Natural killer cell (primary cell): ENCODE data around the gene CHST9. TPM values are rescaled to one million over a fixed set of nuclear protein-coding genes. Genes with fewer than 3 reads are reported as not detected.

Experiments used
- ATAC-seq, 3 donors: fragments of 150-1000 bp in 2 of 3; fragments of 200-7000 bp in 1 of 3; cut with Tn5 transposase; 1 replicate in 1 of 3; 2 replicates in 2 of 3; pipeline ENCODE4 v1.10.0; 2021; ENCODE audit warnings: mild to moderate bottlenecking in 2 of 3, moderate library complexity in 2 of 3
- DNase-seq, 2 donors: peaks; one replicate each; pipeline versions ENCODE4 v3.0.0 to v3.0.0-alpha.2; 2013 to 2021; ENCODE audit warnings: mixed read lengths in 1 of 2
- H3K27ac ChIP-seq: one replicate; pipeline ENCODE4 v1.5.1; 2013; ENCODE audit warnings: mild to moderate bottlenecking, low read length
- H3K27me3 ChIP-seq: one replicate; pipeline ENCODE4 v1.6.1; 2013; ENCODE audit warnings: low read length; ENCODE audit not compliant: control insufficient read depth, insufficient read depth
- H3K36me3 ChIP-seq: one replicate; pipeline ENCODE4 v1.6.1; 2013; ENCODE audit warnings: low read length; ENCODE audit not compliant: control insufficient read depth, insufficient read depth
- H3K4me1 ChIP-seq: one replicate; pipeline ENCODE4 v1.6.1; 2013; ENCODE audit warnings: low read length; ENCODE audit not compliant: control insufficient read depth, insufficient read depth
- H3K4me3 ChIP-seq: one replicate; pipeline ENCODE4 v1.5.1; 2013; ENCODE audit warnings: low read length
- H3K9me3 ChIP-seq: one replicate; pipeline ENCODE4 v1.6.1; 2013; ENCODE audit warnings: low read length; ENCODE audit not compliant: control insufficient read depth, insufficient read depth
- H3K27ac Mint-ChIP-seq, 2 donors: one replicate each; pipeline ENCODE4 v1.8.0; 2022; ENCODE audit warnings: mild to moderate bottlenecking in 2 of 2, mixed read lengths in 2 of 2, moderate library complexity in 1 of 2
- H3K27me3 Mint-ChIP-seq, 2 donors: one replicate each; pipeline ENCODE4 v1.8.0; 2022; ENCODE audit warnings: low read depth in 2 of 2, mixed read lengths in 2 of 2
- H3K36me3 Mint-ChIP-seq: one replicate; pipeline ENCODE4 v1.8.0; 2022; ENCODE audit warnings: mixed read lengths
- H3K4me1 Mint-ChIP-seq, 2 donors: one replicate each; pipeline ENCODE4 v1.8.0; 2022; ENCODE audit warnings: mixed read lengths in 2 of 2
- H3K4me3 Mint-ChIP-seq: one replicate; pipeline ENCODE4 v1.8.0; 2022; ENCODE audit warnings: mild to moderate bottlenecking, moderate library complexity, mixed read lengths
- H3K9me3 Mint-ChIP-seq, 2 donors: one replicate each; pipeline ENCODE4 v1.8.0; 2022; ENCODE audit warnings: mixed read lengths in 2 of 2
- CTCF ChIP-seq: fragments of 200-600 bp; IDR thresholded peaks from one replicate; pipeline ENCODE4 v1.8.0; 2022; ENCODE audit warnings: antibody characterized with exemption
- WGBS: methylation state at CpG from one replicate; pipeline ENCODE4 v1.1.7; 2013; ENCODE audit warnings: missing lambda C conversion rate; ENCODE audit not compliant: insufficient coverage; 5-methylcytosine and 5-hydroxymethylcytosine counted together
- intact Hi-C: fragments of 100-400 bp; cut with micrococcal nuclease; formaldehyde crosslinking; loops from one replicate; pipeline ENCODE4 v1.14.2; 2022
- total RNA-seq, 4 donors: library from RNA; stranded (reverse); fragments of 120-200 nt in 1 of 4; gene quantifications; one replicate each; pipeline versions ENCODE4 v1.2.3 to v1.2.4, GENCODE V29; 2013 to 2022

Gene CHST9
- total RNA-seq, 3 donors from 2014 or later (not counting 1 experiment from before 2014, with no cell fraction given) = not detected

GRCh38 chr18:26919627-26920026 lies 265.5 kb downstream of the CHST9 start:
- Histone ChIP-seq H3K4me1 (no peaks in the 10 kb centered on the region), H3K27me3 (no peaks in the 10 kb centered on the region), H3K36me3 (no peaks in the 10 kb centered on the region), H3K4me3 (no peak overlapping the region), H3K27ac (no peak overlapping the region), H3K9me3 (no peaks in the 10 kb centered on the region)
- WGBS = 68% methylated on average over 1 of the region's 1 CpG
- DNase-seq (no peak), ATAC-seq (no peak)
- TF ChIP-seq CTCF = no peak
- intact Hi-C loops = no loop called here
- H3K9me3 Mint-ChIP-seq = peaks cover 6 to 18% of the 10 kb centered on the region in 2 donors
- H3K4me1 Mint-ChIP-seq = no peaks in the 10 kb centered on the region
- H3K4me3 Mint-ChIP-seq = no peak overlapping the region
- H3K27ac Mint-ChIP-seq = no peak overlapping the region
- H3K36me3 Mint-ChIP-seq = no peaks in the 10 kb centered on the region
- H3K27me3 Mint-ChIP-seq = no peaks in the 10 kb centered on the region

GRCh38 chr18:26919201-26919600 lies 265.9 kb downstream of the CHST9 start:
- TF ChIP-seq CTCF = no peak
- 94% methylated on average over 2 of the region's 2 CpGs for WGBS

GRCh38 chr18:26911840-26912239 lies 273.3 kb downstream of the CHST9 start:
- no peak overlapping the region for H3K27ac ChIP-seq
- WGBS = 81% methylated on average over 4 of the region's 4 CpGs
- H3K36me3 ChIP-seq = no peaks in the 10 kb centered on the region
- intact Hi-C loops = no loop called here
- DNase-seq (no peak), ATAC-seq (no peak)
- no peaks in the 10 kb centered on the region for H3K9me3 ChIP-seq
- no peaks in the 10 kb centered on the region for H3K4me1 ChIP-seq
- no peaks in the 10 kb centered on the region for H3K27me3 Mint-ChIP-seq
- H3K36me3 Mint-ChIP-seq = no peaks in the 10 kb centered on the region
- no peak overlapping the region for H3K4me3 ChIP-seq
- TF ChIP-seq CTCF = no peak
- no peak overlapping the region for H3K27ac Mint-ChIP-seq
- H3K27me3 ChIP-seq = no peaks in the 10 kb centered on the region
- no peaks in the 10 kb centered on the region for H3K4me1 Mint-ChIP-seq
- peaks cover 6% of the 10 kb centered on the region in 2 donors for H3K9me3 Mint-ChIP-seq
- no peak overlapping the region for H3K4me3 Mint-ChIP-seq

More at GRCh38 chr18:26919201-26919600, 265.9 kb downstream of the CHST9 start:
- intact Hi-C loops = no loop called here
- Mint-ChIP-seq H3K27ac (no peak overlapping the region), H3K27me3 (no peaks in the 10 kb centered on the region), H3K36me3 (no peaks in the 10 kb centered on the region), H3K9me3 (peaks cover 6 to 18% of the 10 kb centered on the region in 2 donors), H3K4me3 (no peak overlapping the region), H3K4me1 (no peaks in the 10 kb centered on the region)
- DNase-seq = no peak
- Histone ChIP-seq H3K36me3 (no peaks in the 10 kb centered on the region), H3K4me1 (no peaks in the 10 kb centered on the region), H3K27me3 (no peaks in the 10 kb centered on the region), H3K27ac (no peak overlapping the region), H3K9me3 (no peaks in the 10 kb centered on the region), H3K4me3 (no peak overlapping the region)
- no peak for ATAC-seq

- Mint-ChIP-seq H3K36me3 (no peaks in the 10 kb centered on the region), H3K4me3 (no peak overlapping the region), H3K4me1 (no peaks in the 10 kb centered on the region), H3K27me3 (no peaks in the 10 kb centered on the region), H3K9me3 (peaks cover 8 to 9% of the 10 kb centered on the region in 2 donors), H3K27ac (no peak overlapping the region)
- intact Hi-C loops = no loop called here
- H3K36me3 ChIP-seq = no peaks in the 10 kb centered on the region
- ATAC-seq = no peak
- H3K27ac ChIP-seq = no peak overlapping the region
- H3K4me1 ChIP-seq = no peaks in the 10 kb centered on the region
- H3K9me3 ChIP-seq = no peaks in the 10 kb centered on the region
- H3K27me3 ChIP-seq = no peaks in the 10 kb centered on the region
- no peak for DNase-seq
- H3K4me3 ChIP-seq = no peak overlapping the region
- WGBS = 84% methylated on average over 4 of the region's 5 CpGs
- no peak for TF ChIP-seq CTCF
These were observed 275.4 kb downstream of the CHST9 start for GRCh38 chr18:26909599-26910290.
